ENCODE data around the gene PAGR1.
"Not testable (repeated sequence)": the region's sequence is repeated elsewhere in the genome, so short reads cannot be mapped to it uniquely, and the experiment has no call there.

The PAGR1 gene

GRCh38 chr16:29815793-29816693 lies at the start of gene PAGR1:
Gene PAGR1 (plus strand): TSS chr16:29816152. CDS start chr16:29816526, 374 bp downstream.
- DNase-seq = peak; percentile 99

GRCh38 chr16:29766571-29766970 lies 49.4 kb upstream of the PAGR1 start:
- DNase-seq = no peak

- no peak for DNase-seq
Measured at GRCh38 chr16:29767062-29767461, 48.9 kb upstream of the PAGR1 start.

DNA sequence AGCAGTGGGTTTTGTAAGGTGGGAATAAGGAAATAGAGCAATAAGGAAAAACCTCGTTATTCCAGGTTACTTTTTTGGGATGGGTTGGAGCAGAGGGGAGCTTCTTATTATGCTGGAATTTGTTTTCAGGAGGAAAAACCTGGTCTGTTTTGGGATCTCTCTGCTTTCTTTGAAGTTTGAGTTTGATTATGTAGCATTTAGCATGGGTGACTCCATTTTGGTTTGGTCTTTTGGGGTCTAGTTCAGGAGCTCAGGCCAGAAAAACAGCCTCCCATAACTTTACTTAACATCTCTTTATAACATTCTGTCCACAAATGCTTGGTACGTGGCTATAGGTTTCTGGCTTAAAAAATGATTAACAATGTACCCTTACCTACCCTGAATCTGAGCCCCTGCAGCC lies 46.4 kb upstream of the PAGR1 start:
- no peak for DNase-seq

GRCh38 chr16:29770250-29770929 lies 45.6 kb upstream of the PAGR1 start:
- DNase-seq = no peak

DNA sequence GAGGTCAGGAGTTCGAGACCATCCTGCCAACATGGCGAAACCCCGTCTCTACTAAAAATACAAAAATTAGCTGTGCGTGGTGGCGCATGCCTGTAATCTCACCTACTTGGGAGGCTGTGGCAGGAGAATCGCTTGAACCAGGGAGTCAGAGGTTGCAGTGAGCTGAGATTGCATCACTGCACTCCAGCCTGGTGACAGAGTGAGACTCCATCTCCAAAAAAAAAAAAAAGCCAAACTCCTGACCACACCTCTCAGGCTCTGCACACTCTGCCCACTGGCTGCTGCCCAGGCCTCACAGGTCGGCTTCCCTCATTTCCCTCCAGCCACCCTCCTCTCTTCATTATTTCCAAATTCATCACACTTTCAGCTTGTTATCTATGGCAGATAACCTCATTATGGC lies 43.6 kb upstream of the PAGR1 start:
- not testable (repeated sequence) for DNase-seq

DNA sequence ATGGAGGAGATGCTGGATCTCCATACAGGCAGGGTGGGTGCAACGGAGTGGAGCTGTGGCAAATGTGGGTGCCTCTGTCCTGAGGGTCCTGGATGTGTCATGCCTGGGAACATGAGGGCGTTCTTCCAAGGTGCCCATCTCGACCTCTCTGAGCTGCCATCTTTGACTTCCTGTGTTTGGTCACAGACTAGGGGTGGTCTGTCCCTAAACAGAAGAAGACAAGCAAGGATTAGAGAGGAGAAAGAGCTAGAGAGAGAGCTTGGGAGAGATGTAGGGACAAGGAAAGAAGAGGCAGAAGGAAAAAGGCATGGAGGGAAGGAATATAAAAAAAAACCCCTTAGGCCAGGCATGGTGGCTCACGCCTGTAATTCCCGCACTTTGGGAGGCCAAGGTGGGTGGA lies 41.2 kb upstream of the PAGR1 start:
- DNase-seq = no peak

- no peak for DNase-seq
Measured at GRCh38 chr16:29775742-29776408, 40.1 kb upstream of the PAGR1 start.

GRCh38 chr16:29777576-29778350 lies 38.2 kb upstream of the PAGR1 start, which contains the start of gene ZG16:
Gene ZG16 (plus strand): TSS chr16:29778256. CDS start chr16:29779267, 1,011 bp downstream.
- DNase-seq = no peak

GRCh38 chr16:29779474-29779873 lies 36.5 kb upstream of the PAGR1 start:
- no peak for DNase-seq

DNA sequence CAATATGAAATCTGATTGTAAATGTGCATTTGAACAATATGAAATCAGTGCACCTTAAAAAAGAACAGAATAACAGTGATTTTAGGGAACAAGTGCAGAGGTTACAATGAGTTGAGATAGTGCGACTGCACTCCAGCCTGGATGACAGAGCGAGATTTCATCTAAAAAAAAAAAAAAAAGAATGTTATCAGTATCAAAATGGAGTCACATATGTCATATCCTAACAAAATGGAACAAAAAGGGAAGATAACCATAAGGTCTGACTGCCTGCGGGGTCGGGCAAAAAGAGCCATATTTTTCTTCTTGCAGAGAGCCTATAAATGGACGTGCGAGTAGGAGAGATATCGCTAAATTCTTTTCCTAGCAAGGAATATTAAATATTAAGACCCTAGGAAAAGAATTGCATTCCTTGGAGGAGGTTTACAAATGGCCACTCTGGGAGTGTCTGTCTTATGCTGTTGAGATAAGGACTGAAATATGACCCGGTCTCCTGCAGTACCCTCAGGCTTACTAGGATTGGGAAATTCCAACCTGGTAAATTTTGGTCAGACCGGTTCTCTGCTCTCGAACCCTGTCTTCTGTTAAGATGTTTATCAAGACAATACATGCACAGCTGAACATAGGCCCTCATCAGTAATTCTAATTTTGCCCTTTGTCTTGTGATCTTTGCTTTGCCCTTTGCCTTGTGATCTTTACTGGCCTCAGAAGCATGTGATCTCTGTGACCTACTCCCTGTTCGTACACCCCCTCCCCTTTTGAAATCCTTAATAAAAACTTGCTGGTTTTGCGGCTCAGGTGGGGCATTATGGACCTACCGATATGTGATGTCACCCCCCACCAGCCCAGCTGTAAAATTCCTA lies 32.6 kb upstream of the PAGR1 start:
- DNase-seq = not testable (repeated sequence)

GRCh38 chr16:29784157-29784556 lies 31.8 kb upstream of the PAGR1 start:
- DNase-seq = no peak

DNA sequence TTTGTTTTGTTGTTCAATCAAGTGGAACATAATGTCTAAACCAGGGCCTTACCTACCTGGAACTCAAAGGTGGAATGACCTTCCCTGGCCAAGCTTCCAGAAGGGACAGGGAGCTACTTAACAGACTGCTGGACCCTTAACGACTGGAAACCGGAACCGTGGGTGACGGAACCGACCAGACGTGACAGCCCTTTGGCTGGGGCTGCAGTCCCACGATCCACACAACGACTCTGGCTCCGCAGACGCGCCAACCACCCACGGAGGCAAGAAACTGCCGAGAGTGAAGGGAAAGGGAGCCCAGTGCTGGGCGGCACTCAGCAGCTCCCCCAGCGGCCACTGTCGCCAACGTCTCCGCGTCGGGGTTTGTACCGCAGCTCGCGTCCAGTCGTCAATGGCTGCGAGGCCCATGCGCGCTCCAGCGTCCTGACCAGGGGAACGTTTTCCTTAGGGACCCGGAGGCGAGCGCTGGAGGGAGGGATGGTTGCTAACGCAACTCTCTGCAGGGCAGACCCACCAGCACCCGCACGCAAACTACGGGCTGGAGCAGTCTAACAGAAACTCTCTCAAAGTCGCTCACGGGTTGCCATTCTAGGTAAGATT lies 31.0 kb upstream of the PAGR1 start:
- DNase-seq = no peak

- not testable (repeated sequence) for DNase-seq
Measured at GRCh38 chr16:29787155-29787554, 28.8 kb upstream of the PAGR1 start.

DNA sequence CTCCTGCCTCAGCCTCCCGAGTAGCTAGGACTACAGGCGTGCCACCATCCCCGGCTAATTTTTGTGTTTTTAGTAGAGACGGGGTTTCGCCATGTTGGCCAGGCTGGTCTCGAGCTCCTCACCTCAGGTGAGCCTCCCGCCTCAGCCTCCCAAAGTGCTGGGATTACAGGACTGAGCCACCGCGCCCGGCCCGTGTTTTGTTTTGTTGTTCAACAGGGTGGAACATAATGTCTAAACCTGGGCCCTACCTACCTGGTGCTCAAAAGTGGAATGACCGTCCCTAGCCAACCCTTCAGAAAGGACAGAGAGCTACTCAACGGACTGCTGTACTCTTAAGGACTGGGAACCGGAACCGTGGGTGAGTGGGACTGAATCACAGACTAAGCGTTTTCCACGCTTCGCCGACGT lies 26.2 kb upstream of the PAGR1 start:
- no peak for DNase-seq

DNA sequence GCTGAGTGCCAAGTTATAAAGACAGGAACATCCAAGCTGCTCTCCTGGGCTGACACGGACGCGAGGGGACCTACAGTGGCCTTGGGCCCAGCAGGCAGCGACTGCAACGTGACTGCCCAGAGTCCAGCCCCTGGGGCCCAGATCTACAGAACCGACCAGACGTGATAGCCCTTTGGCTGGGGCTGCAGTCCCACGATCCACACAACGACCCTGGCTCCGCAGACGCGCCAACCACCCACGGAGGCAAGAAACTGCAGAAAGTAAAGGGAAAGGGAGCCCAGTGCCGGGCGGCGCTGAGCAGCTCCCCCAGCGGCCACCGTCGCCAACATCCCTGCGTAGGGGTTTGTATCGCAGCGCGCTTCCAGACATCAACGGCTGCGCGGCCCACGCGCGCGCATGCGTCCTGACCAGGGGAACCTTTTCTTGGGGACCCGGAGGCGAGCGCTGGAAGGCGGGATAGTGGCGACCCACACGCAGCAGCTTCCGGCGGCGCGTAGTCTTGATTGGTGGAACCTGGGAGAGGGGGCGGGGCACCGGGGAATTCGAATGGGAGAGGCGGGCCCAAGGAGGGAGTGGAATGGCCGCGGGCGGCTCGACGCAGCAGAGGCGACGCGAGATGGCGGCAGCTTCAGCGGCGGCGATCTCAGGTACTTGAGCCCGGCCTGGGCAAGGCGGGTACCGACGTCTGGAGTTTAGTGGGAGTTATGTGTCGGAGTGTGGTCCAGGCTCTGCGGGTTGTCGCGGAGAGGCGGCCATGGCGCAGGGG lies 25.6 kb upstream of the PAGR1 start, which contains the start of gene KIF22:
KIF22 (plus strand) TSS at position 569 of the 766 bp plus-strand sequence; CDS start at position 578, 9 bp downstream.
- peak; percentile 98 for DNase-seq

DNA sequence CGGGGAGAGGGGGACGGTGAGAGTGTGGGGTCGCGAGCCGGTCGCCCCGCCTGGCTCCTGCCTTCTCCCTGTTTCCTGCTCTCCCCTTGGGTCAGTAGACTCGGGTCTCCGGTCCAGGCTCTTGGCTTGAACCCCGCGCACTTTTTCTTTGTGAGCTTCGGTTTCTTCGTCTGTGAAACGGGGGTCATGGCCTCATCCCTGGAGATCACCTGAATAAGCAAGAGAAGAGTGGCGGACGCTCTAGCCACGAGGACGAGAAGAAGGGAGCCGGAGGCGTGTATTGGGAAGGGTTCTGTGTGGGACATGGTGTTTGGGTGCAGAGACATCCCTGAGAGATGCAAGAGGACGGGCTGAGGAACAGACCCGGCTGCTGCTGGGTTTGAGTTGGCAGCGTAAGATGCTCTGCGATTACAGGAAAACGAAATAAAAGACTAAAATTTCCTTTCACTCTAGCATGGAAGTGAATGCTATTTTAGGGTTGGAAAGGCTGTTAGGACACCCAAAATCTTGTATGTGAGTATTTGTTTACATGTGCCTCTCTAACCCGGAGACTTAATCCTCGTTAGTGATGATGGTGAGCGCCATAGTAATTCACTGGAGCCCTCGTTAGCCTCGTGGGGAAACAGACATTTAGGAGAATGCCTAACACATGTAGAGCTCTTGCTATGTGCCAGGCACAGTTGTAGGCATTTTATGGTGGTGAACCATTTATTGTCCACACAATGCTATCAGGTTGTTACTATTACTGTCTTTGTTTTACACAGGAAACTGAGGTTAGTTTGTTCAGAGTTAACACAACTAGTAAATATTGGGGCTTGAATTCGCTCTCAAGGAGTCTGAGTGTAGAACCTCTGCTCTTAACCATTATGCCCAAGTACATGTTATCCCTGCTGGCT lies 24.8 kb upstream of the PAGR1 start:
- no peak for DNase-seq

DNA sequence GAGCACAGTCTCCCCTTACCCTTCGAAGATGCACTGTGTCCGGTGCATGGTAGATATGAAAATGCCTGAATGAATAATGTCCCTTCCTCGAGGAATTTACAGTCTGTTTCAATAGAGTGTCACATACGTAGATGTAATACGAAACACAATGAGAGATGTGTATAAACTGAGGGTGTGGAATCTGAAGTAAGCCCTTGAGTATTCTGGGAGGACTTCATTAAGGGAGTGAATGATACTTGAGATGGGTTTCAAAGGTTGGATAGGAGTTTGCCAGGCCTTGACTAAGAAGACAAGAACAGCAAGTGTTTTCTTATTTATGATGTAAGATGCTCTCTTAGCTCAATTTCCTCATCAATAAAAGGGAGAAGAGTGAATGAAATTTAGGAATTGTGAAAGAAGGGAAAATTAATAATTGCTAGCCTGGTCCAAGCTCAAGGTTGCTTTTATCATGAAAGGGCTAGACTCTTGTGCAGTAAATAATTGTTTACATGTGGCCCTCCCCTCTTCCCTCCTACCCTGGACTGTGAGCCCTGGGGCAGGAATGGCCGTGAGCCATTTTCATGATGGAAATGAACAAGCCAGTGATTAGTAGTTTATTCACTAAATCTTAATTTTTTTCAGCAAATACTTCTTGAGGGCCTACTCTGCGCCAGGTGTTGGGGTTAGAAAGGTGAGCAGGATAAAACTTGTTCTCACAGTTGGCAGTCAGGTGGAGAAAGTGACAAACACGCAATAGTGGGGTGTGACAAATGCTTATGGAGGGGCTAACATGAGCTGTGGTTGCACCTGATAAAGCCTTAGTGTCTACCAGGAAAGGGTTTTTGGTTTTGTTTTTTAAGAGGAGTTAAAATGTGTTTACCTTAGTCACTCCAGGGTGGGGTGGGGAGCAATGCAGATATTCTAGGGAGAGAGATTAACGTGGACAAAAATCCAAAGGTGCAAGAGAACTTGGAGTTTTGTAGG lies 23.8 kb upstream of the PAGR1 start:
- DNase-seq = no peak
